WTC11 (cell line): Measurements from ENCODE around the gene MAST4. TPM values are rescaled to one million over a fixed set of nuclear protein-coding genes. Genes with fewer than 3 reads are reported as not detected.
A peak's percentile ranks its signal among the peaks of the same experiment; 100 is the strongest.

Experiments used
- ATAC-seq: fragments of 200-7000 bp; cut with Tn5 transposase; 2 replicates; pipeline ENCODE4 v1.10.0; 2021; ENCODE audit warnings: mild to moderate bottlenecking, moderate library complexity
- CTCF ChIA-PET: fragments of 300-600 bp; sonication (Branson Sonifier 250); formaldehyde crosslinking; loops from one replicate; lab custom pipeline; 2021; ENCODE audit warnings: antibody characterized with exemption; lab: Charles Lee
- POLR2A ChIA-PET: fragments of 350-600 bp; sonication (Branson Sonifier 250); formaldehyde crosslinking; loops from one replicate; lab custom pipeline; 2021; ENCODE audit warnings: antibody characterized with exemption; lab: Charles Lee
- DNase-seq: peaks from one replicate; pipeline ENCODE4 v3.0.0; 2021; ENCODE audit warnings: low spot score
- H3K27ac Mint-ChIP-seq: 2 replicates; pipeline ENCODE4 v1.8.0; 2021; ENCODE audit warnings: mixed read lengths
- H3K27me3 Mint-ChIP-seq: 2 replicates; pipeline ENCODE4 v1.8.0; 2021; ENCODE audit warnings: low read depth, mild to moderate bottlenecking, moderate library complexity, mixed read lengths
- H3K36me3 Mint-ChIP-seq: 2 replicates; pipeline ENCODE4 v1.8.0; 2021; ENCODE audit warnings: mixed read lengths
- H3K4me1 Mint-ChIP-seq: 2 replicates; pipeline ENCODE4 v1.8.0; 2022; ENCODE audit warnings: mixed read lengths
- H3K4me3 Mint-ChIP-seq: 2 replicates; pipeline ENCODE4 v1.8.0; 2021; ENCODE audit warnings: mild to moderate bottlenecking, moderate library complexity, mixed read lengths
- H3K9me3 Mint-ChIP-seq: 2 replicates; pipeline ENCODE4 v1.8.0; 2021; ENCODE audit warnings: mixed read lengths
- ATF1 ChIP-seq: sonication (generic); formaldehyde crosslinking; IDR thresholded peaks from 2 replicates; pipeline ENCODE4 v1.8.1; 2023; ENCODE audit warnings: mild to moderate bottlenecking, moderate library complexity, missing genetic modification reagents
- CREB1 ChIP-seq: sonication (generic); formaldehyde crosslinking; IDR thresholded peaks from 2 replicates; pipeline ENCODE4 v1.8.0; 2023; ENCODE audit warnings: mild to moderate bottlenecking, missing genetic modification reagents
- ELF4 ChIP-seq: sonication (generic); formaldehyde crosslinking; IDR thresholded peaks from 2 replicates; pipeline ENCODE4 v1.8.1; 2022; ENCODE audit warnings: low read depth, mild to moderate bottlenecking, moderate library complexity, missing genetic modification reagents
- FOXJ3 ChIP-seq: sonication (generic); formaldehyde crosslinking; IDR thresholded peaks from 2 replicates; pipeline ENCODE4 v1.9.0; 2021; ENCODE audit warnings: missing genetic modification reagents, mild to moderate bottlenecking, borderline replicate concordance
- FOXP1 ChIP-seq: sonication (generic); formaldehyde crosslinking; IDR thresholded peaks from 2 replicates; pipeline ENCODE4 v1.8.0; 2022; ENCODE audit warnings: missing genetic modification reagents, mild to moderate bottlenecking, moderate library complexity, borderline replicate concordance
- MXD4 ChIP-seq: fragments of 250-450 bp; sonication (Bioruptor Pico); IDR thresholded peaks from 2 replicates; pipeline ENCODE4 v1.8.0; 2021; ENCODE audit warnings: mild to moderate bottlenecking, moderate library complexity, borderline replicate concordance
- MYBL2 ChIP-seq: sonication (generic); formaldehyde crosslinking; IDR thresholded peaks from 2 replicates; pipeline ENCODE4 v1.8.1; 2023; ENCODE audit warnings: mild to moderate bottlenecking, moderate library complexity, missing genetic modification reagents
- SOX15 ChIP-seq: fragments of 250-450 bp; sonication (Bioruptor Pico); IDR thresholded peaks from 2 replicates; pipeline ENCODE4 v1.9.0; 2021; ENCODE audit warnings: mild to moderate bottlenecking
- ZBTB21 ChIP-seq: sonication (generic); formaldehyde crosslinking; IDR thresholded peaks from 2 replicates; pipeline ENCODE4 v1.8.1; 2023; ENCODE audit warnings: mild to moderate bottlenecking, missing genetic modification reagents, borderline replicate concordance
- ZNF121 ChIP-seq: sonication (generic); formaldehyde crosslinking; IDR thresholded peaks from 2 replicates; pipeline ENCODE4 v1.8.0; 2023; ENCODE audit warnings: missing genetic modification reagents
- ZNF423 ChIP-seq: fragments of 250-450 bp; sonication (Bioruptor Pico); IDR thresholded peaks from 2 replicates; pipeline ENCODE4 v2.1.2; 2022; ENCODE audit warnings: mild to moderate bottlenecking, moderate library complexity
- total RNA-seq: library from RNA; stranded (reverse); gene quantifications from 3 replicates; pipeline ENCODE4 v1.2.3, GENCODE V29; 2021
- TF ChIP-seq, protein P1 (sequence below): fragments of 250-450 bp; sonication (Bioruptor Pico); IDR thresholded peaks from 2 replicates; pipeline ENCODE4 v1.9.0; 2021; ENCODE audit warnings: mild to moderate bottlenecking, borderline replicate concordance
- TF ChIP-seq, protein P2 (sequence below): sonication (generic); formaldehyde crosslinking; IDR thresholded peaks from 2 replicates; pipeline ENCODE4 v1.8.1; 2023; ENCODE audit warnings: mild to moderate bottlenecking, missing genetic modification reagents
- TF ChIP-seq, protein P3 (sequence below): sonication (generic); formaldehyde crosslinking; IDR thresholded peaks from 2 replicates; pipeline ENCODE4 v1.8.1; 2023; ENCODE audit warnings: mild to moderate bottlenecking, moderate library complexity, missing genetic modification reagents
- TF ChIP-seq, protein P4 (sequence below): sonication (generic); formaldehyde crosslinking; IDR thresholded peaks from 2 replicates; pipeline ENCODE4 v1.8.1; 2023; ENCODE audit warnings: mild to moderate bottlenecking, missing genetic modification reagents, moderate library complexity
- TF ChIP-seq, protein P5 (sequence below): sonication (generic); formaldehyde crosslinking; conservative IDR thresholded peaks from 2 replicates; pipeline ENCODE4 v1.8.1; 2022; ENCODE audit warnings: mild to moderate bottlenecking, missing genetic modification reagents
- TF ChIP-seq, protein P6 (sequence below): fragments of 250-450 bp; sonication (Bioruptor Pico); conservative IDR thresholded peaks from 2 replicates; pipeline ENCODE4 v1.9.0; 2021; ENCODE audit warnings: mild to moderate bottlenecking
- TF ChIP-seq, protein P7 (sequence below): sonication (generic); formaldehyde crosslinking; IDR thresholded peaks from 2 replicates; pipeline ENCODE4 v1.8.0; 2023; ENCODE audit warnings: mild to moderate bottlenecking, missing genetic modification reagents
- TF ChIP-seq, protein P8 (sequence below): sonication (generic); formaldehyde crosslinking; IDR thresholded peaks from 2 replicates; pipeline ENCODE4 v1.8.0; 2022; ENCODE audit warnings: mild to moderate bottlenecking, missing genetic modification reagents

MAST4 gene
- total RNA-seq, 1 experiment from 2014 or later, result 8.0 TPM

DNA sequence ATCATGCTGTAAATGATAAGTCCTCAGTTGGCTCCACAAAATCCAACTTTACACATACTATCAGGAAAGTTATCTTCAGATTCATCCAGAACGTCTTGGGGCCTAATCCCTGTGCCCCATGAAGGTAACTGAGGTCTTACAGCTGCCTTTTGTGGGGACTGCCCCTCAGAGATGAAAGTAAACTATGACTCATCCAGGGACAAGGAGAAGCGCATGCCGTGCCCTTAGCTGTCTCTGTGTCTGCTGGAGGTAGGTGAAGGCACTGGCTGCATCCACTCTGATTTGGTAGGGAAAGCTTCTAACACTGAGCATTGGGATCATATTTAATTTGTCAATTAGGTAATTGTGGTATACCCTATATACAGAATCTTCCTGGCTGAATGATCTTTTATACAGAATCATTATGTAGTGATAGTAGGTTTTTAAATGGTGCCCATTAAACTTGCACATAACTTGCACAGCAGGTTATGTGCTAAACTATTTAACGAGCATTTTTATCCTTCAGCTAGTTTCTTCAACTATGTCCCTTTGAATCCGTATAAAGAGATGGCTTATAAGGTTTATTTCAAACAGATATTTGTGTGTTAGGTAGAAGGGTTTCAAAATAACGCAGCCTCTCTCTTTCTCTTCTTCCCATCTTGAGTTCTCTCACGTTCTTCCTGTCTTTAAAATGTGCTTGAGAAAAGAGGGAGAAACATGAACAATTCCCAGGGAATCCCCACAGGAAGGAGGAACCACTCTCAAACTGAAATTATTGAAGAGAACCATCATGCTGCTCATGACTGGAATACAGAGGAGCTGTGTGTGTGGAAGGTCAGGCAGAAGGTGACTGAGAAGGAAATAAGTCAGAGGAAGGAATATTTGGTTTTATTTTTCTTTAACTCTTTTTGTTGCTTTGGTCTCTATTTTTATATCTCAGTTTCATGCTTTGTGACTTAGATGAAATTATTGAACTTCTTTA lies 349.5 kb downstream of the MAST4 start:
- ChIA-PET CTCF (no interaction called here), POLR2A (interaction anchor here (0.7 kb wide), 1 partner anchor 12 kb away, joined by 3 read pairs; no protein-coding TSS in a partner anchor)
- peak; percentile 84 for ATAC-seq
- Mint-ChIP-seq H3K4me3 (no peak overlapping the region), H3K9me3 (peaks cover 6% of the 10 kb centered on the region), H3K4me1 (peaks cover 16% of the 10 kb centered on the region), H3K27ac (no peak overlapping the region), H3K36me3 (no peaks in the 10 kb centered on the region), H3K27me3 (no peaks in the 10 kb centered on the region)
- no peak for DNase-seq
- TF ChIP-seq ATF1 (CRISPR knock-in tag) (no peak), ZNF121 (CRISPR knock-in tag) (no peak), ELF4 (CRISPR knock-in tag) (no peak), FOXJ3 (no peak), SOX15 (CRISPR knock-in tag) (no peak), ZBTB21 (CRISPR knock-in tag) (no peak), MXD4 (CRISPR knock-in tag) (no peak), ZNF423 (no peak), CREB1 (CRISPR knock-in tag) (no peak), FOXP1 (CRISPR knock-in tag) (no peak), MYBL2 (CRISPR knock-in tag) (no peak)
- TF ChIP-seq, protein P1, sequence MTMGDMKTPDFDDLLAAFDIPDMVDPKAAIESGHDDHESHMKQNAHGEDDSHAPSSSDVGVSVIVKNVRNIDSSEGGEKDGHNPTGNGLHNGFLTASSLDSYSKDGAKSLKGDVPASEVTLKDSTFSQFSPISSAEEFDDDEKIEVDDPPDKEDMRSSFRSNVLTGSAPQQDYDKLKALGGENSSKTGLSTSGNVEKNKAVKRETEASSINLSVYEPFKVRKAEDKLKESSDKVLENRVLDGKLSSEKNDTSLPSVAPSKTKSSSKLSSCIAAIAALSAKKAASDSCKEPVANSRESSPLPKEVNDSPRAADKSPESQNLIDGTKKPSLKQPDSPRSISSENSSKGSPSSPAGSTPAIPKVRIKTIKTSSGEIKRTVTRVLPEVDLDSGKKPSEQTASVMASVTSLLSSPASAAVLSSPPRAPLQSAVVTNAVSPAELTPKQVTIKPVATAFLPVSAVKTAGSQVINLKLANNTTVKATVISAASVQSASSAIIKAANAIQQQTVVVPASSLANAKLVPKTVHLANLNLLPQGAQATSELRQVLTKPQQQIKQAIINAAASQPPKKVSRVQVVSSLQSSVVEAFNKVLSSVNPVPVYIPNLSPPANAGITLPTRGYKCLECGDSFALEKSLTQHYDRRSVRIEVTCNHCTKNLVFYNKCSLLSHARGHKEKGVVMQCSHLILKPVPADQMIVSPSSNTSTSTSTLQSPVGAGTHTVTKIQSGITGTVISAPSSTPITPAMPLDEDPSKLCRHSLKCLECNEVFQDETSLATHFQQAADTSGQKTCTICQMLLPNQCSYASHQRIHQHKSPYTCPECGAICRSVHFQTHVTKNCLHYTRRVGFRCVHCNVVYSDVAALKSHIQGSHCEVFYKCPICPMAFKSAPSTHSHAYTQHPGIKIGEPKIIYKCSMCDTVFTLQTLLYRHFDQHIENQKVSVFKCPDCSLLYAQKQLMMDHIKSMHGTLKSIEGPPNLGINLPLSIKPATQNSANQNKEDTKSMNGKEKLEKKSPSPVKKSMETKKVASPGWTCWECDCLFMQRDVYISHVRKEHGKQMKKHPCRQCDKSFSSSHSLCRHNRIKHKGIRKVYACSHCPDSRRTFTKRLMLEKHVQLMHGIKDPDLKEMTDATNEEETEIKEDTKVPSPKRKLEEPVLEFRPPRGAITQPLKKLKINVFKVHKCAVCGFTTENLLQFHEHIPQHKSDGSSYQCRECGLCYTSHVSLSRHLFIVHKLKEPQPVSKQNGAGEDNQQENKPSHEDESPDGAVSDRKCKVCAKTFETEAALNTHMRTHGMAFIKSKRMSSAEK (CRISPR knock-in tag), result no peak
- TF ChIP-seq, protein P2, sequence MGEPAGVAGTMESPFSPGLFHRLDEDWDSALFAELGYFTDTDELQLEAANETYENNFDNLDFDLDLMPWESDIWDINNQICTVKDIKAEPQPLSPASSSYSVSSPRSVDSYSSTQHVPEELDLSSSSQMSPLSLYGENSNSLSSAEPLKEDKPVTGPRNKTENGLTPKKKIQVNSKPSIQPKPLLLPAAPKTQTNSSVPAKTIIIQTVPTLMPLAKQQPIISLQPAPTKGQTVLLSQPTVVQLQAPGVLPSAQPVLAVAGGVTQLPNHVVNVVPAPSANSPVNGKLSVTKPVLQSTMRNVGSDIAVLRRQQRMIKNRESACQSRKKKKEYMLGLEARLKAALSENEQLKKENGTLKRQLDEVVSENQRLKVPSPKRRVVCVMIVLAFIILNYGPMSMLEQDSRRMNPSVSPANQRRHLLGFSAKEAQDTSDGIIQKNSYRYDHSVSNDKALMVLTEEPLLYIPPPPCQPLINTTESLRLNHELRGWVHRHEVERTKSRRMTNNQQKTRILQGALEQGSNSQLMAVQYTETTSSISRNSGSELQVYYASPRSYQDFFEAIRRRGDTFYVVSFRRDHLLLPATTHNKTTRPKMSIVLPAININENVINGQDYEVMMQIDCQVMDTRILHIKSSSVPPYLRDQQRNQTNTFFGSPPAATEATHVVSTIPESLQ (CRISPR knock-in tag), result no peak
- TF ChIP-seq, protein P3, sequence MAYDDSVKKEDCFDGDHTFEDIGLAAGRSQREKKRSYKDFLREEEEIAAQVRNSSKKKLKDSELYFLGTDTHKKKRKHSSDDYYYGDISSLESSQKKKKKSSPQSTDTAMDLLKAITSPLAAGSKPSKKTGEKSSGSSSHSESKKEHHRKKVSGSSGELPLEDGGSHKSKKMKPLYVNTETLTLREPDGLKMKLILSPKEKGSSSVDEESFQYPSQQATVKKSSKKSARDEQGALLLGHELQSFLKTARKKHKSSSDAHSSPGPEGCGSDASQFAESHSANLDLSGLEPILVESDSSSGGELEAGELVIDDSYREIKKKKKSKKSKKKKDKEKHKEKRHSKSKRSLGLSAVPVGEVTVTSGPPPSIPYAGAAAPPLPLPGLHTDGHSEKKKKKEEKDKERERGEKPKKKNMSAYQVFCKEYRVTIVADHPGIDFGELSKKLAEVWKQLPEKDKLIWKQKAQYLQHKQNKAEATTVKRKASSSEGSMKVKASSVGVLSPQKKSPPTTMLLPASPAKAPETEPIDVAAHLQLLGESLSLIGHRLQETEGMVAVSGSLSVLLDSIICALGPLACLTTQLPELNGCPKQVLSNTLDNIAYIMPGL, result no peak
- TF ChIP-seq, protein P4, sequence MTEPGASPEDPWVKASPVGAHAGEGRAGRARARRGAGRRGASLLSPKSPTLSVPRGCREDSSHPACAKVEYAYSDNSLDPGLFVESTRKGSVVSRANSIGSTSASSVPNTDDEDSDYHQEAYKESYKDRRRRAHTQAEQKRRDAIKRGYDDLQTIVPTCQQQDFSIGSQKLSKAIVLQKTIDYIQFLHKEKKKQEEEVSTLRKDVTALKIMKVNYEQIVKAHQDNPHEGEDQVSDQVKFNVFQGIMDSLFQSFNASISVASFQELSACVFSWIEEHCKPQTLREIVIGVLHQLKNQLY, result no peak
- TF ChIP-seq, protein P5, sequence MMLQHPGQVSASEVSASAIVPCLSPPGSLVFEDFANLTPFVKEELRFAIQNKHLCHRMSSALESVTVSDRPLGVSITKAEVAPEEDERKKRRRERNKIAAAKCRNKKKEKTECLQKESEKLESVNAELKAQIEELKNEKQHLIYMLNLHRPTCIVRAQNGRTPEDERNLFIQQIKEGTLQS (CRISPR knock-in tag), result no peak
- TF ChIP-seq, protein P6, sequence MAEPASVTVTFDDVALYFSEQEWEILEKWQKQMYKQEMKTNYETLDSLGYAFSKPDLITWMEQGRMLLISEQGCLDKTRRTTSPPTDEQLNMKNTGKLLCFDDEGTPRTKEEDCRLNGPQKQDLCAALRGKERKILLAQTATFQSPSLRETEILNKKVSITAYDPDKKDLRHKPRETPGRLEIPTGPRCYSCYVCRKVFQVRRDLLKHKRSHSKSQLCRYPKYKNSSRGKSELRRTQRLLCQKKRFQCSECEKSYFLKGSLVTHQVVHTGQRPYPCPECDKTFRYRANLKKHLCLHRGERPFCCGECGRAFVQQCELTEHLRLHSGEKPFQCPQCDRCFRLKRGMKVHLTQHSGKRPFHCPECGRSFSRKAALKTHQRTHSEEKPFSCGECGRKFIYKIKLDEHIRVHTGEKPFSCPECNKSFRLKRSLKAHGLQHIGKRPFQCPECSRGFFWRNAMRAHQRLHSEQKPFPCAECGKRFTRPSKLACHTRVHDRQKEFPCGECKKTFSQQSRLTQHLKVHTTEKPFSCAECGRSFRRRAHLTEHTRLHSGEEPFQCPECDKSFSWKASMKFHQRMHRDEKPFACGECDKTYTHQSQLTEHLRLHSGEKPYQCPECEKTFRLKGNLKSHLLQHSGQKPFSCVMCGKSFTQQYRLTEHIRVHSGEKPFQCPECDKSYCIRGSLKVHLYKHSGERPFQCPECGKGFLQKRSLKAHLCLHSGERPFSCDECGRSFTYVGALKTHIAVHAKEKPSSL, result no peak
- TF ChIP-seq, protein P7, sequence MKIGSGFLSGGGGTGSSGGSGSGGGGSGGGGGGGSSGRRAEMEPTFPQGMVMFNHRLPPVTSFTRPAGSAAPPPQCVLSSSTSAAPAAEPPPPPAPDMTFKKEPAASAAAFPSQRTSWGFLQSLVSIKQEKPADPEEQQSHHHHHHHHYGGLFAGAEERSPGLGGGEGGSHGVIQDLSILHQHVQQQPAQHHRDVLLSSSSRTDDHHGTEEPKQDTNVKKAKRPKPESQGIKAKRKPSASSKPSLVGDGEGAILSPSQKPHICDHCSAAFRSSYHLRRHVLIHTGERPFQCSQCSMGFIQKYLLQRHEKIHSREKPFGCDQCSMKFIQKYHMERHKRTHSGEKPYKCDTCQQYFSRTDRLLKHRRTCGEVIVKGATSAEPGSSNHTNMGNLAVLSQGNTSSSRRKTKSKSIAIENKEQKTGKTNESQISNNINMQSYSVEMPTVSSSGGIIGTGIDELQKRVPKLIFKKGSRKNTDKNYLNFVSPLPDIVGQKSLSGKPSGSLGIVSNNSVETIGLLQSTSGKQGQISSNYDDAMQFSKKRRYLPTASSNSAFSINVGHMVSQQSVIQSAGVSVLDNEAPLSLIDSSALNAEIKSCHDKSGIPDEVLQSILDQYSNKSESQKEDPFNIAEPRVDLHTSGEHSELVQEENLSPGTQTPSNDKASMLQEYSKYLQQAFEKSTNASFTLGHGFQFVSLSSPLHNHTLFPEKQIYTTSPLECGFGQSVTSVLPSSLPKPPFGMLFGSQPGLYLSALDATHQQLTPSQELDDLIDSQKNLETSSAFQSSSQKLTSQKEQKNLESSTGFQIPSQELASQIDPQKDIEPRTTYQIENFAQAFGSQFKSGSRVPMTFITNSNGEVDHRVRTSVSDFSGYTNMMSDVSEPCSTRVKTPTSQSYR (CRISPR knock-in tag), result no peak
- TF ChIP-seq, protein P8, sequence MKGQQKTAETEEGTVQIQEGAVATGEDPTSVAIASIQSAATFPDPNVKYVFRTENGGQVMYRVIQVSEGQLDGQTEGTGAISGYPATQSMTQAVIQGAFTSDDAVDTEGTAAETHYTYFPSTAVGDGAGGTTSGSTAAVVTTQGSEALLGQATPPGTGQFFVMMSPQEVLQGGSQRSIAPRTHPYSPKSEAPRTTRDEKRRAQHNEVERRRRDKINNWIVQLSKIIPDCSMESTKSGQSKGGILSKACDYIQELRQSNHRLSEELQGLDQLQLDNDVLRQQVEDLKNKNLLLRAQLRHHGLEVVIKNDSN (CRISPR knock-in tag), result no peak
